Epithelial cell of esophagus (primary cell): Measurements from ENCODE around the gene SEMA3A.
A peak's percentile ranks its signal among the peaks of the same experiment; 100 is the strongest.

Experiments
- DNase-seq: peaks from one replicate; pipeline ENCODE4 v3.0.0; 2010; ENCODE audit warnings: low read depth
- H3K4me3 ChIP-seq: 2 replicates; pipeline ENCODE4 v1.5.1; 2011; ENCODE audit warnings: mild to moderate bottlenecking, low read length, control low read depth
- CTCF ChIP-seq: IDR thresholded peaks from 2 replicates; pipeline ENCODE4 v1.5.1; 2011; ENCODE audit warnings: low read depth, mild to moderate bottlenecking, low read length, control low read depth, inconsistent platforms; ENCODE audit not compliant: insufficient read depth; ENCODE audit errors: missing control alignments

The SEMA3A gene

GRCh38 chr7:84145892-84146291, 48.7 kb downstream of the SEMA3A start:
- H3K4me3 ChIP-seq: no peak overlapping the region
- TF ChIP-seq CTCF: no peak
- no peak for DNase-seq

- H3K4me3 ChIP-seq: no peak overlapping the region
- DNase-seq: no peak
- TF ChIP-seq CTCF: no peak
These were observed 49.7 kb downstream of the SEMA3A start for GRCh38 chr7:84144935-84145334.

- TF ChIP-seq CTCF: no peak
- DNase-seq: peak; percentile 16
- H3K4me3 ChIP-seq: no peak overlapping the region
These were observed 50.1 kb downstream of the SEMA3A start for GRCh38 chr7:84144480-84144879.

- H3K4me3 ChIP-seq: no peak overlapping the region
- no peak for DNase-seq
- no peak for TF ChIP-seq CTCF
These were observed 51.9 kb downstream of the SEMA3A start for GRCh38 chr7:84142726-84143125.

- no peak for TF ChIP-seq CTCF
- H3K4me3 ChIP-seq: no peak overlapping the region
- DNase-seq: peak; percentile 23
These were observed 54.4 kb downstream of the SEMA3A start for GRCh38 chr7:84139986-84140729.

GRCh38 chr7:84138411-84138810, 56.2 kb downstream of the SEMA3A start:
- DNase-seq: no peak
- no peak for TF ChIP-seq CTCF
- no peak overlapping the region for H3K4me3 ChIP-seq

GRCh38 chr7:84137812-84138211, 56.8 kb downstream of the SEMA3A start:
- no peak overlapping the region for H3K4me3 ChIP-seq
- DNase-seq: no peak
- no peak for TF ChIP-seq CTCF
